Activated B cell treated with CpG ODN at 0.5 μM for 24 hours (primary cell): ENCODE data around the gene STX18. TPM values are rescaled to one million over a fixed set of nuclear protein-coding genes. Genes with fewer than 3 reads are reported as not detected.

Source experiments
- ATAC-seq: fragments of 200-7000 bp; cut with Tn5 transposase; one replicate; pipeline ENCODE4 v1.10.0; 2021; ENCODE audit warnings: low read depth, mild to moderate bottlenecking, moderate library complexity
- CTCF ChIA-PET: fragments of 350-600 bp; sonication (Branson Sonifier 250); formaldehyde crosslinking; loops from one replicate; lab custom pipeline; 2021; ENCODE audit warnings: antibody characterized with exemption; lab: Charles Lee
- POLR2A ChIA-PET: fragments of 350-600 bp; sonication (Branson Sonifier 250); formaldehyde crosslinking; loops from one replicate; lab custom pipeline; 2021; ENCODE audit warnings: antibody characterized with exemption; lab: Charles Lee
- DNase-seq: peaks from one replicate; pipeline ENCODE4 v3.0.0; 2022
- H3K27ac Mint-ChIP-seq: one replicate; pipeline ENCODE4 v1.8.0; 2020; ENCODE audit warnings: mixed read lengths
- H3K27me3 Mint-ChIP-seq: one replicate; pipeline ENCODE4 v1.8.0; 2021; ENCODE audit warnings: mixed read lengths
- H3K36me3 Mint-ChIP-seq: one replicate; pipeline ENCODE4 v1.8.0; 2021; ENCODE audit warnings: low read depth, mixed read lengths
- H3K4me1 Mint-ChIP-seq: one replicate; pipeline ENCODE4 v1.8.0; 2021; ENCODE audit warnings: mixed read lengths
- H3K4me3 Mint-ChIP-seq: one replicate; pipeline ENCODE4 v1.8.0; 2020; ENCODE audit warnings: mild to moderate bottlenecking, mixed read lengths
- H3K9me3 Mint-ChIP-seq: one replicate; pipeline ENCODE4 v1.8.0; 2020; ENCODE audit warnings: mixed read lengths
- intact Hi-C: fragments of 100-400 bp; cut with micrococcal nuclease; formaldehyde crosslinking; loops from one replicate; pipeline ENCODE4 v1.15.1; 2024
- total RNA-seq: library from RNA; stranded (reverse); gene quantifications from 2 replicates; pipeline ENCODE4 v1.2.3, GENCODE V29; 2022
- TF ChIP-seq, protein P1 (sequence below): fragments of 200-600 bp; IDR thresholded peaks from one replicate; pipeline ENCODE4 v1.8.0; 2022; ENCODE audit warnings: antibody characterized with exemption, mild to moderate bottlenecking

The STX18 gene
- total RNA-seq, 1 donor from 2014 or later: 27.1 TPM

DNA sequence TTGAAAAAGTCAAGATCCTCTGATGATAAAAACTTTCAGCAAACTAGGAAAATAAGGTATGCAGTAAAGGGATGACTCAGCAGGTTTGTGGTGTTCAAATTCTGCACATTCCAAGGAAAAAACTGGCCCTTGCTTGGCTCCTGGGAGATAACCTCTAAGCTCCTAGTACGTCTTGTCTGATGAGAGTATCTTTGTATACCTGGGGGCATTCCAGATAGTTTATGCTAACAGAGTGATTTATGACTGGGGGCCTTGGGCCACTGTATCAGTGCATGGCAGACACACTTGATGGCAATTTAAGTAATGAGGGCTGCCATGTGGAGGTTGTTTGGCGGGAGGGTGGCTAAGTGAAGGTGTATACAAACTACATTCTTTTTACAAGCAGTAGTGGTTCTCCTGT, 98.0 kb downstream of the STX18 start:
- H3K36me3 Mint-ChIP-seq: peaks cover 20% of the 10 kb centered on the region
- ATAC-seq: no peak
- CTCF ChIA-PET: no interaction called here
- no peak overlapping the region for H3K27ac Mint-ChIP-seq
- H3K4me3 Mint-ChIP-seq: no peak overlapping the region
- no peaks in the 10 kb centered on the region for H3K27me3 Mint-ChIP-seq
- POLR2A ChIA-PET: no interaction called here
- DNase-seq: no peak
- H3K9me3 Mint-ChIP-seq: no peaks in the 10 kb centered on the region
- TF ChIP-seq, protein P1, sequence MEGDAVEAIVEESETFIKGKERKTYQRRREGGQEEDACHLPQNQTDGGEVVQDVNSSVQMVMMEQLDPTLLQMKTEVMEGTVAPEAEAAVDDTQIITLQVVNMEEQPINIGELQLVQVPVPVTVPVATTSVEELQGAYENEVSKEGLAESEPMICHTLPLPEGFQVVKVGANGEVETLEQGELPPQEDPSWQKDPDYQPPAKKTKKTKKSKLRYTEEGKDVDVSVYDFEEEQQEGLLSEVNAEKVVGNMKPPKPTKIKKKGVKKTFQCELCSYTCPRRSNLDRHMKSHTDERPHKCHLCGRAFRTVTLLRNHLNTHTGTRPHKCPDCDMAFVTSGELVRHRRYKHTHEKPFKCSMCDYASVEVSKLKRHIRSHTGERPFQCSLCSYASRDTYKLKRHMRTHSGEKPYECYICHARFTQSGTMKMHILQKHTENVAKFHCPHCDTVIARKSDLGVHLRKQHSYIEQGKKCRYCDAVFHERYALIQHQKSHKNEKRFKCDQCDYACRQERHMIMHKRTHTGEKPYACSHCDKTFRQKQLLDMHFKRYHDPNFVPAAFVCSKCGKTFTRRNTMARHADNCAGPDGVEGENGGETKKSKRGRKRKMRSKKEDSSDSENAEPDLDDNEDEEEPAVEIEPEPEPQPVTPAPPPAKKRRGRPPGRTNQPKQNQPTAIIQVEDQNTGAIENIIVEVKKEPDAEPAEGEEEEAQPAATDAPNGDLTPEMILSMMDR: no peak
- H3K4me1 Mint-ChIP-seq: no peaks in the 10 kb centered on the region
- intact Hi-C loops: no loop called here

DNA sequence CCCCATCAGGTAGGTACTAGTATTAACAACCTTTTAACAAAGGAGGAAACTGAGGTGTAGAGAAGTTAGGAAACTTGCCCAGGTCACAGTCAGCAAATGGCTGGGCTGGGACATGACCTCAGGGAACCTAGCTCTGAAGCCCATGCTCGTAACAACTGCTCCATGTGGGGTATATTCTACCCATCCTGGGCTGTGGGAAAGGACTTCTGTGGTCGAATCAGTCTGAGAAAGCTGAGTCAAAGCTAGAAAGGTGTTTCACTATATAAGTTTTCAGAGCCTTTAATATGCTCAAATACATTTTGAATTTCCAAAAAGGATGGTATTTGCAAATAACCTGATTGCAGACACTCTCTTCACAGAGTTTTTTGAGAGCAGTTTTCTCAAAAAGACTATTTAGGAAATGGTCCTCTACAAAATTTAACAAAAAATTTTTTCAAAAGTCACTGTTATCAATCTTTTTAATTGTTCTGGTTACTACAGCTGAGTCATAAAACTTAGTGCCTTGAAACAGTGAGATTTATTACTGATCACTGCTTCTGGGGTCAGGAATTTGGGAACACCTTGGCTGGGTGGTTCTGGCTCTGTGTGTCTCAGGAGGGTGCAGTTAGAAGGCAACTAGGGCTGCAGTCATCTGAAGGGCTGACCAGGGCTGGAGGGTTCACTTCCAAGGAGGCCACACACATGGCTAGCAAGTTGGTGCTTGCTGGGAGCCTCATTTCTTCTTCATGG, 101.4 kb downstream of the STX18 start:
- H3K4me1 Mint-ChIP-seq: no peaks in the 10 kb centered on the region
- TF ChIP-seq, protein P1: no peak
- CTCF ChIA-PET: no interaction called here
- H3K36me3 Mint-ChIP-seq: peaks cover 42% of the 10 kb centered on the region
- POLR2A ChIA-PET: no interaction called here
- ATAC-seq (no peak), DNase-seq (no peak)
- no peak overlapping the region for H3K27ac Mint-ChIP-seq
- intact Hi-C loops: no loop called here
- no peak overlapping the region for H3K4me3 Mint-ChIP-seq
- H3K27me3 Mint-ChIP-seq: no peaks in the 10 kb centered on the region
- no peaks in the 10 kb centered on the region for H3K9me3 Mint-ChIP-seq

DNA sequence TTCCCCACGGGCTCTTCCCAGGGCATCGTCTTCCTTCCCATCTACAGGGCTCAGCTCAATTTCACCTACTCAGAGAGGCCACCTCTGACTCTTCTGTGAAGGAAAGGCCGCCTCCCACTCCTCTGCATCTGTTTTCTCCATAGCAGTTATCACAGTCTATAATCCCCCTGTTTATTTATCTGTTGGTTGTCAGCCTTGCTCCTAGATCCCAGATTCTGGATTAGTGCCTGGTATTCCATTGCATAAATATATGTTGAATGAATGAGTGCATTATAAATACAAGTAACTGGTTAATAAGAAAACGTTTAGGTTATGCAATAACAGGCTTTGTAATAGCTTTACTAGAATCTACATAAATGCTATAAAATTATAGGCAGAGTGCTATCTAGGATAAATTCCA, 102.1 kb downstream of the STX18 start:
- Mint-ChIP-seq H3K9me3 (no peaks in the 10 kb centered on the region), H3K4me1 (no peaks in the 10 kb centered on the region), H3K4me3 (no peak overlapping the region), H3K27ac (no peak overlapping the region), H3K27me3 (no peaks in the 10 kb centered on the region), H3K36me3 (peaks cover 46% of the 10 kb centered on the region)
- ChIA-PET POLR2A (no interaction called here), CTCF (no interaction called here)
- no peak for DNase-seq
- TF ChIP-seq, protein P1: no peak
- intact Hi-C loops: no loop called here
- ATAC-seq: no peak

DNA sequence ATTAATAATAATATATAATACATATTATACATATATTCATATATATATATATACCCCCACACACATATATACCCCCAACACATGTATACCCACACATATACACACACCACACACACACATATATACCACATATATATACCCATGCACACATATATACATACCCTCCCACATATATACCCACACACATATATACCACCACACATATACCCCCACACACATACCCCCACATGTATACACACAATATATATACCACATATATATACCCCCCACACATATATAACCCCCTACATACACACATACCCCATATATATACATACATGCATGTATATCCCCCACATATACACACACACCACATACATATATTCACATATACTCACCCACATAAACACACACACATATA, 103.0 kb downstream of the STX18 start:
- no peak for ATAC-seq
- CTCF ChIA-PET: no interaction called here

DNA sequence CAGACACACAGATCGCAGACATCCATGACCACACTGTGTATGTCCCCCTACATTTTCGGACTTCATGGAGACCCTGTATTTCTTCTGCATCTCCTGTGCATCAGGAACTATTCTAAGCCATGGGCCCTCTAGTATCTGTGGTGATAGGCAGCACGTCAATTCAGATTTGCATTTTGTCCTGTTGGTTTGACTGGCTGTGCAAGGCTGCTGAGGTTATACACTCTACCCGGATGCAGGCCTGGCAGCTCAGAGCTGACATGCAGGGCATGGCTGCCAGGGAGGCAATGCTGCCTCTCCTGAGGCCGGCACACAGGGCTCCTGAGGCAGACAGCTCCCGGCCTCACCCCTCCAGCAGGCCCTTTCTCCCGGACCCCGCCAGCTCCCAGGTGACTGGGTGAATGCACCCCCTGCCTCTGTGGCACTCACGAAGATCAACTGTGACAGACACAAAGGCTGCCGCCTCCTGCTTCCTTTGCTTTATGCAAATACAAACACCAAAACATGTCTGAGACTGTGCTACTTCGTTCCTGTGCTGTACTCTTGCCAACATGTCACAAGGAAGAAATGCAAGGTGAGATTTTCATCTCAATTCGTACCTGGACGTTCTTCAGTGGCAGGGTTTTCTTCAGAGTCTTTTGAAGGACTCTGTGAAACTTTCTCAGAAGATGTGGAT, 103.9 kb downstream of the STX18 start:
- Mint-ChIP-seq H3K9me3 (no peaks in the 10 kb centered on the region), H3K4me3 (no peak overlapping the region), H3K4me1 (no peaks in the 10 kb centered on the region), H3K27ac (no peak overlapping the region), H3K36me3 (peaks cover 54% of the 10 kb centered on the region), H3K27me3 (no peaks in the 10 kb centered on the region)
- ATAC-seq: no peak
- DNase-seq: no peak
- TF ChIP-seq, protein P1: no peak
- CTCF ChIA-PET: no interaction called here
- POLR2A ChIA-PET: no interaction called here
- intact Hi-C loops: no loop called here

More for the DNA sequence above, 103.0 kb downstream of the STX18 start:
- H3K27me3 Mint-ChIP-seq: no peaks in the 10 kb centered on the region
- no peaks in the 10 kb centered on the region for H3K4me1 Mint-ChIP-seq
- no peak overlapping the region for H3K27ac Mint-ChIP-seq
- POLR2A ChIA-PET: no interaction called here
- peaks cover 49% of the 10 kb centered on the region for H3K36me3 Mint-ChIP-seq
- TF ChIP-seq, protein P1: no peak
- intact Hi-C loops: no loop called here
- DNase-seq: no peak
- H3K4me3 Mint-ChIP-seq: no peak overlapping the region
- no peaks in the 10 kb centered on the region for H3K9me3 Mint-ChIP-seq
